DMS79 (cell line): ENCODE data around the gene MAPKAP1.
"Not testable (repeated sequence)": the region's sequence is repeated elsewhere in the genome, so short reads cannot be mapped to it uniquely, and the experiment has no call there.

Source experiments
- DNase-seq: peaks from one replicate; lab custom pipeline; 2025; lab: John Stamatoyannopoulos, UW

MAPKAP1 gene

GRCh38 chr9:125411171-125411756 is 295.7 kb downstream of the MAPKAP1 start:
- no peak for DNase-seq

GRCh38 chr9:125410522-125410894 is 296.5 kb downstream of the MAPKAP1 start:
- DNase-seq, result no peak

GRCh38 chr9:125409637-125410521 is 297.1 kb downstream of the MAPKAP1 start:
- no peak for DNase-seq

- DNase-seq, result no peak
Measured at GRCh38 chr9:125409217-125409636, 297.8 kb downstream of the MAPKAP1 start.

GRCh38 chr9:125407974-125408900 is 298.8 kb downstream of the MAPKAP1 start:
- peak; percentile 32 for DNase-seq

GRCh38 chr9:125407432-125407973 is 299.5 kb downstream of the MAPKAP1 start:
- no peak for DNase-seq

- DNase-seq, result no peak
Measured at GRCh38 chr9:125406810-125407087, 300.3 kb downstream of the MAPKAP1 start.

- DNase-seq, result no peak
Measured at GRCh38 chr9:125405938-125406809, 300.8 kb downstream of the MAPKAP1 start.

- no peak for DNase-seq
Measured at GRCh38 chr9:125404733-125405132, 302.3 kb downstream of the MAPKAP1 start.

GRCh38 chr9:125400725-125401716 is 306.0 kb downstream of the MAPKAP1 start:
- no peak for DNase-seq

GRCh38 chr9:125400232-125400631 is 306.8 kb downstream of the MAPKAP1 start:
- DNase-seq, result not testable (repeated sequence)

- DNase-seq, result no peak
Measured at GRCh38 chr9:125399666-125400065, 307.3 kb downstream of the MAPKAP1 start.

GRCh38 chr9:125399165-125399564 is 307.8 kb downstream of the MAPKAP1 start:
- DNase-seq, result no peak

GRCh38 chr9:125398243-125398642 is 308.8 kb downstream of the MAPKAP1 start:
- DNase-seq, result no peak

GRCh38 chr9:125397736-125398135 is 309.3 kb downstream of the MAPKAP1 start:
- no peak for DNase-seq

GRCh38 chr9:125396799-125397198 is 310.2 kb downstream of the MAPKAP1 start:
- DNase-seq, result no peak

- DNase-seq, result no peak
Measured at GRCh38 chr9:125393426-125393825, 313.6 kb downstream of the MAPKAP1 start.

- no peak for DNase-seq
Measured at GRCh38 chr9:125391704-125392103, 315.3 kb downstream of the MAPKAP1 start.

GRCh38 chr9:125388978-125389377 is 318.0 kb downstream of the MAPKAP1 start:
- no peak for DNase-seq
